Mesenchymal stem cell (in vitro differentiated cells and primary cell): ENCODE data around the gene SH3PXD2A.

Experiments used
- DNase-seq: peaks from one replicate; pipeline ENCODE4 v3.0.0-alpha.2; 2013
- H2AFZ ChIP-seq: one replicate; pipeline ENCODE4 v1.6.1; 2013; ENCODE audit warnings: low read depth, mild to moderate bottlenecking, control low read depth, inconsistent platforms, low read length, moderate library complexity
- H2AK5ac ChIP-seq: 2 replicates; pipeline ENCODE4 v1.6.1; 2013; ENCODE audit warnings: low read length, moderate library complexity, mild to moderate bottlenecking, inconsistent platforms; ENCODE audit not compliant: severe bottlenecking
- H2BK120ac ChIP-seq: one replicate; pipeline ENCODE4 v1.6.1; 2013; ENCODE audit warnings: low read depth, mild to moderate bottlenecking, inconsistent platforms, low read length, moderate library complexity
- H2BK12ac ChIP-seq, 2 experiments: one replicate each; pipeline ENCODE4 v1.6.1; 2013; ENCODE audit warnings: inconsistent platforms in 2 of 2, low read length in 2 of 2, mild to moderate bottlenecking in 2 of 2, moderate library complexity in 2 of 2, control low read depth in 1 of 2
- H2BK15ac ChIP-seq: one replicate; pipeline ENCODE4 v1.6.1; 2013; ENCODE audit warnings: mild to moderate bottlenecking, low read depth, inconsistent platforms; ENCODE audit not compliant: poor library complexity, severe bottlenecking
- H2BK5ac ChIP-seq: 2 replicates; pipeline ENCODE4 v1.6.1; 2013; ENCODE audit warnings: low read depth, mild to moderate bottlenecking, low read length, control low read depth, inconsistent platforms; ENCODE audit not compliant: poor library complexity, severe bottlenecking
- H3K14ac ChIP-seq, 2 experiments: one replicate each; pipeline ENCODE4 v1.6.1; 2013; ENCODE audit warnings: inconsistent platforms in 2 of 2, low read length in 2 of 2, control low read depth in 1 of 2, mild to moderate bottlenecking in 1 of 2, moderate library complexity in 1 of 2
- H3K18ac ChIP-seq, 2 experiments: one replicate each; pipeline ENCODE4 v1.6.1; 2013; ENCODE audit warnings: inconsistent platforms in 2 of 2, low read length in 2 of 2, control low read depth in 1 of 2, low read depth in 1 of 2, mild to moderate bottlenecking in 1 of 2
- H3K23ac ChIP-seq, 2 experiments: one replicate each; pipeline ENCODE4 v1.6.1; 2013; ENCODE audit warnings: inconsistent platforms in 2 of 2, low read length in 2 of 2, mild to moderate bottlenecking in 2 of 2, moderate library complexity in 2 of 2, control low read depth in 1 of 2
- H3K27ac ChIP-seq: 2 replicates; pipeline ENCODE4 v1.5.1; 2013; ENCODE audit warnings: mild to moderate bottlenecking, moderate library complexity, low read length, control low read depth, inconsistent platforms; ENCODE audit not compliant: poor library complexity, severe bottlenecking
- H3K27me3 ChIP-seq, 2 experiments: 2 replicates each; pipeline versions ENCODE4 v1.6.1 to v1.7.0; 2013; ENCODE audit warnings: low read length in 2 of 2, mild to moderate bottlenecking in 2 of 2, moderate library complexity in 2 of 2, control low read depth in 1 of 2, inconsistent platforms in 1 of 2; ENCODE audit not compliant: control insufficient read depth in 1 of 2, insufficient read depth in 1 of 2
- H3K36me3 ChIP-seq, 2 experiments: 2 replicates each; pipeline versions ENCODE4 v1.6.1 to v1.7.0; 2013; ENCODE audit warnings: low read length in 2 of 2, control low read depth in 1 of 2, inconsistent platforms in 1 of 2, low read depth in 1 of 2, mild to moderate bottlenecking in 1 of 2; ENCODE audit not compliant: insufficient read depth in 2 of 2, control insufficient read depth in 1 of 2
- H3K4ac ChIP-seq, 2 experiments: one replicate each; pipeline ENCODE4 v1.6.1; 2013; ENCODE audit warnings: inconsistent platforms in 2 of 2, low read length in 2 of 2, mild to moderate bottlenecking in 2 of 2, moderate library complexity in 2 of 2, control low read depth in 1 of 2, low read depth in 1 of 2
- H3K4me1 ChIP-seq: 2 replicates; pipeline ENCODE4 v1.6.1; 2013; ENCODE audit warnings: low read depth, low read length, control low read depth; ENCODE audit not compliant: control insufficient read depth, insufficient read depth
- H3K4me2 ChIP-seq: 2 replicates; pipeline ENCODE4 v1.6.1; 2013; ENCODE audit warnings: low read length, mild to moderate bottlenecking, inconsistent platforms; ENCODE audit not compliant: poor library complexity, severe bottlenecking
- H3K4me3 ChIP-seq, 2 experiments: 2 replicates each; pipeline versions ENCODE4 v1.5.1 to v1.7.0; 2013; ENCODE audit warnings: low read length in 2 of 2, mild to moderate bottlenecking in 2 of 2, control low read depth in 1 of 2, low read depth in 1 of 2; ENCODE audit not compliant: insufficient read depth in 1 of 2
- H3K79me1 ChIP-seq: replicated peaks from 2 replicates; pipeline ENCODE4 v1.6.1; 2013; ENCODE audit warnings: mild to moderate bottlenecking, control low read depth, low read length, inconsistent platforms; ENCODE audit not compliant: poor library complexity, severe bottlenecking
- H3K9ac ChIP-seq: 2 replicates; pipeline ENCODE4 v1.7.0; 2013; ENCODE audit warnings: mild to moderate bottlenecking, low read length, moderate library complexity
- H3K9me3 ChIP-seq: 2 replicates; pipeline ENCODE4 v1.7.0; 2013; ENCODE audit warnings: mild to moderate bottlenecking, low read length; ENCODE audit not compliant: control insufficient read depth
- H4K8ac ChIP-seq: one replicate; pipeline ENCODE4 v1.6.1; 2013; ENCODE audit warnings: inconsistent platforms, mild to moderate bottlenecking, low read length, moderate library complexity
- H4K91ac ChIP-seq: one replicate; pipeline ENCODE4 v1.6.1; 2013; ENCODE audit warnings: mild to moderate bottlenecking, low read length, inconsistent platforms
- WGBS: methylation state at CpG from one replicate; pipeline ENCODE4 v1.1.7; 2013; ENCODE audit warnings: mixed read lengths; 5-methylcytosine and 5-hydroxymethylcytosine counted together

The SH3PXD2A gene

DNA sequence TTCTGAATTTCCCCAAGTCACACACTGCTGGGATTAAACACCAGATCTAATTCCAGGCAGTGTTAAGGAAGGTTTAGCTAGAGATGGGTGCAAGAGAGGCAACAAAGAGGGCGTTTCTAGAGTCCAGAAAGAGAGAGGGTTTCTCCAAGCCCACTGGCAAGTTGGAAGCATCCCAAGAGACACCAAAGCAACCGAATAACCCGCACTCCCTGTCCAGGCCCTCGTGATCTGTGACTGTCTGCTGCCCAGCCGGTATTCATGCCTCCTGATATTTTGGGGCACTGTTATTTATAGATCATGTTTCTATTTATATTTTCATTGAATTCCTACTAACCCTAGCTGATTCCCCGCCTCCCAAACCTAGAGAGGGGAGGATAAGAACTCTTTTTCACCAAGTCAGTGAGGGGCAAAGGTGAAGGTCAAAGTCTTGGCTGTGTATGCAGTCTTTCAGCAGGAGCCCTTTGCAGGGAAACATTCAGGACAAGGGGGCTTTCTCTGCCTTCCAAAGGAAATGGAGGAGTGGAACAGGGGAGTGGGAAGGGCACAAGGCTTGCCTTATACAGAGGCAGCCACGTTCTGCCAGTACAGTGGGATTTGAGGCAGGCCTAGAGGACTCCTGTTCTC is 103.6 kb downstream of the SH3PXD2A start:
- no peak for DNase-seq
- H2BK5ac ChIP-seq: no peak overlapping the region
- H3K36me3 ChIP-seq: no peaks in the 10 kb centered on the region
- H2AFZ ChIP-seq: no peak overlapping the region
- 95% methylated on average over 5 of the region's 7 CpGs for WGBS
- no peak overlapping the region for H3K27ac ChIP-seq
- H3K79me1 ChIP-seq: no peaks in the 10 kb centered on the region
- peaks cover 7% of the 10 kb centered on the region for H3K9me3 ChIP-seq
- H2BK120ac ChIP-seq: no peak overlapping the region
- no peak overlapping the region for H4K91ac ChIP-seq
- no peak overlapping the region for H3K9ac ChIP-seq
- no peak overlapping the region for H3K4me3 ChIP-seq
- H3K4me1 ChIP-seq: peaks cover 7% of the 10 kb centered on the region
- peaks cover 0 to 6% of the 10 kb centered on the region in 2 experiments for H3K27me3 ChIP-seq
- no peak overlapping the region for H3K18ac ChIP-seq
- no peak overlapping the region for H2AK5ac ChIP-seq
- no peak overlapping the region for H3K4ac ChIP-seq
- H3K4me2 ChIP-seq: no peak overlapping the region
- no peak overlapping the region for H4K8ac ChIP-seq
- H3K23ac ChIP-seq: no peak overlapping the region
- no peak overlapping the region for H2BK12ac ChIP-seq
- H3K14ac ChIP-seq: no peak overlapping the region
- no peak overlapping the region for H2BK15ac ChIP-seq

DNA sequence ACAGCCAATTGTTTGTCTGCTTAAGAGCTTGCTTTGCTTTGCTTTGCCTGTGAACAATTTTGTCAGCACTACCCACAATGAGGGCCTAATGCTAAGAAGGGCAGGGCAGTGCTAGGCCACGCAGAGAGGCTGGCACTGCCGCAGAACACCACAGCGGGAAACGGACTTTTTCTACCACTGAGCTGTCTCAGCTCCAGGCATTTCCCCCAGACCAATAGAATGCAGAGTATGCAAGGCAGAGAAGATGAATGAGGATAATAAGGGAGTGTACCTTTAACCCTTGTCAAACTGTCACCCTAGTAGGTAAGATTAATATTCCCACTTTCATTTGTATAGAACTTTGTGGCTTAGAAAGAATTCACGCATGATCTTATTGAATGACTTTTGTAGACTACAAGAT is 104.5 kb downstream of the SH3PXD2A start:
- Histone ChIP-seq H4K8ac (no peak overlapping the region), H3K4me3 (no peak overlapping the region), H2BK5ac (no peak overlapping the region), H2BK120ac (no peak overlapping the region), H3K14ac (no peak overlapping the region), H2AK5ac (no peak overlapping the region), H3K4ac (no peak overlapping the region), H3K4me2 (no peak overlapping the region), H3K27ac (no peak overlapping the region), H2BK12ac (no peak overlapping the region), H3K18ac (no peak overlapping the region), H3K36me3 (no peaks in the 10 kb centered on the region), H4K91ac (no peak overlapping the region), H3K4me1 (peaks cover 3% of the 10 kb centered on the region), H2AFZ (no peak overlapping the region), H3K9me3 (peaks cover 7% of the 10 kb centered on the region), H3K23ac (no peak overlapping the region), H3K9ac (no peak overlapping the region), H3K27me3 (peaks cover 0 to 6% of the 10 kb centered on the region in 2 experiments), H2BK15ac (no peak overlapping the region), H3K79me1 (no peaks in the 10 kb centered on the region)
- 88% methylated on average over 2 of the region's 5 CpGs for whole genome bisulfite sequencing
- no peak for DNase-seq

- Histone ChIP-seq H3K27ac (no peak overlapping the region), H2AK5ac (no peak overlapping the region), H3K4me2 (no peak overlapping the region), H3K27me3 (peaks cover 0 to 4% of the 10 kb centered on the region in 2 experiments), H2BK12ac (no peak overlapping the region), H2BK5ac (no peak overlapping the region), H2BK120ac (no peak overlapping the region), H3K14ac (no peak overlapping the region), H3K9ac (no peak overlapping the region), H3K36me3 (no peaks in the 10 kb centered on the region), H2AFZ (no peak overlapping the region), H4K8ac (no peak overlapping the region), H3K18ac (no peak overlapping the region), H3K23ac (no peak overlapping the region), H3K9me3 (peaks cover 7% of the 10 kb centered on the region), H3K4me3 (no peak overlapping the region), H3K79me1 (no peaks in the 10 kb centered on the region), H3K4me1 (peaks cover 6% of the 10 kb centered on the region), H4K91ac (no peak overlapping the region), H2BK15ac (no peak overlapping the region), H3K4ac (no peak overlapping the region)
- DNase-seq: no peak
- WGBS: 97% methylated on average over 7 of the region's 7 CpGs
Measured at GRCh38 chr10:103749779-103750178, 105.6 kb downstream of the SH3PXD2A start.

DNA sequence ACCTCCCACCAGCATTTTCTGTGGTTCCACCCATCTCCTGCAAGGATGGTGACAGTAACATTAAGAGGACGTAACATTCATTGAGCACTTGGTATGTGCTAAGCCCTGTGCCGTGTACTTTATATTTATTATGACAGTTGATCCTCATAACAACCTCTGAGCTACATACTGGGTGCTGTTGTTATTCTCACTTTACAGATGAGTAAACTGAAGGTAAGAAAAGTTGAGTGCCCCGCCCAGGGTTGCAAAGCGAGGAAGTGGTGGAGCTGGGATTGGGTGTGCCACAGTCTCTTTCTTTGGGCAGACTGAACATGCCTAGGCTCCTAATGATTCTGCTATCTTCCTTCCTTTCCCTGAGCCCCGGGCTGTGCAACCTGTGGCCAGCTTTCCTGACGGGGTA is 107.4 kb downstream of the SH3PXD2A start:
- no peak overlapping the region for H3K4me3 ChIP-seq
- H3K9me3 ChIP-seq: peaks cover 7% of the 10 kb centered on the region
- no peak overlapping the region for H4K8ac ChIP-seq
- H2BK5ac ChIP-seq: no peak overlapping the region
- no peaks in the 10 kb centered on the region for H3K79me1 ChIP-seq
- H2AK5ac ChIP-seq: no peak overlapping the region
- H4K91ac ChIP-seq: no peak overlapping the region
- H3K23ac ChIP-seq: no peak overlapping the region
- H2BK120ac ChIP-seq: no peak overlapping the region
- peaks cover 6% of the 10 kb centered on the region for H3K4me1 ChIP-seq
- H2BK15ac ChIP-seq: no peak overlapping the region
- WGBS: 98% methylated on average over 6 of the region's 6 CpGs
- no peak overlapping the region for H3K27ac ChIP-seq
- H2BK12ac ChIP-seq: no peak overlapping the region
- no peaks in the 10 kb centered on the region for H3K36me3 ChIP-seq
- H3K18ac ChIP-seq: no peak overlapping the region
- H2AFZ ChIP-seq: no peak overlapping the region
- H3K4me2 ChIP-seq: no peak overlapping the region
- H3K4ac ChIP-seq: no peak overlapping the region
- H3K9ac ChIP-seq: no peak overlapping the region
- H3K27me3 ChIP-seq: no peaks in the 10 kb centered on the region
- no peak overlapping the region for H3K14ac ChIP-seq
- DNase-seq: no peak
